Liver (tissue), 9 donors: ENCODE data around the gene ABCC11. TPM values are rescaled to one million over a fixed set of nuclear protein-coding genes. Genes with fewer than 3 reads are reported as not detected.

Source experiments
- DNase-seq: peaks from one replicate; pipeline ENCODE4 v3.0.0-alpha.2; 2017; ENCODE audit warnings: low spot score
- H3K27ac ChIP-seq, 2 donors: one replicate each; pipeline ENCODE4 v1.7.0; 2013; ENCODE audit warnings: inconsistent platforms in 2 of 2, low read length in 2 of 2, control low read depth in 1 of 2, low read depth in 1 of 2, mild to moderate bottlenecking in 1 of 2
- H3K27me3 ChIP-seq, 4 donors: one replicate each; pipeline versions ENCODE4 v1.6.1 to v1.7.0; 2013; ENCODE audit warnings: low read length in 3 of 4, inconsistent platforms in 1 of 4, mild to moderate bottlenecking in 1 of 4, moderate library complexity in 1 of 4; ENCODE audit not compliant: control insufficient read depth in 4 of 4, insufficient read depth in 4 of 4
- H3K36me3 ChIP-seq, 4 donors: one replicate each; pipeline versions ENCODE4 v1.6.1 to v1.7.0; 2013; ENCODE audit warnings: low read length in 3 of 4, mild to moderate bottlenecking in 3 of 4, low read depth in 1 of 4, moderate library complexity in 1 of 4; ENCODE audit not compliant: control insufficient read depth in 4 of 4, insufficient read depth in 3 of 4
- H3K4me1 ChIP-seq, 4 donors: one replicate each; pipeline versions ENCODE4 v1.6.1 to v1.7.0; 2013; ENCODE audit warnings: low read length in 3 of 4, mild to moderate bottlenecking in 3 of 4, moderate library complexity in 1 of 4; ENCODE audit not compliant: control insufficient read depth in 4 of 4, insufficient read depth in 4 of 4
- H3K4me3 ChIP-seq, 3 donors: one replicate each; pipeline versions ENCODE4 v1.6.1 to v1.7.0; 2013; ENCODE audit warnings: low read length in 3 of 3, control low read depth in 1 of 3, low read depth in 1 of 3, mild to moderate bottlenecking in 1 of 3
- H3K9ac ChIP-seq, 2 donors: one replicate each; pipeline ENCODE4 v1.7.0; 2013; ENCODE audit warnings: low read length in 2 of 2, mild to moderate bottlenecking in 2 of 2, moderate library complexity in 2 of 2, control low read depth in 1 of 2, low read depth in 1 of 2
- H3K9me3 ChIP-seq, 4 donors: one replicate each; pipeline versions ENCODE4 v1.6.1 to v1.7.0; 2013; ENCODE audit warnings: low read length in 3 of 4; ENCODE audit not compliant: control insufficient read depth in 4 of 4
- EGR1 ChIP-seq, 2 donors: IDR thresholded peaks; 2 replicates each; pipeline ENCODE4 v1.6.1; 2016 to 2018; ENCODE audit warnings: antibody characterized with exemption in 2 of 2, low read depth in 2 of 2
- FOXA1 ChIP-seq: IDR thresholded peaks from 2 replicates; pipeline ENCODE4 v1.6.1; 2016; ENCODE audit warnings: antibody characterized with exemption
- FOXA2 ChIP-seq: IDR thresholded peaks from 2 replicates; pipeline ENCODE4 v1.6.1; 2016; ENCODE audit warnings: antibody characterized with exemption
- GABPA ChIP-seq, 2 donors: IDR thresholded peaks in 1 of 2; conservative IDR thresholded peaks in 1 of 2; 2 replicates each; pipeline ENCODE4 v1.6.1; 2016; ENCODE audit warnings: antibody characterized with exemption in 2 of 2, mild to moderate bottlenecking in 1 of 2, moderate library complexity in 1 of 2
- HNF4A ChIP-seq, 2 donors: conservative IDR thresholded peaks; 2 replicates each; pipeline ENCODE4 v1.6.1; 2016; ENCODE audit warnings: antibody characterized with exemption in 2 of 2, mild to moderate bottlenecking in 2 of 2
- HNF4G ChIP-seq: IDR thresholded peaks from 2 replicates; pipeline ENCODE4 v1.6.1; 2016; ENCODE audit warnings: antibody characterized with exemption
- JUND ChIP-seq, 2 donors: IDR thresholded peaks; 2 replicates each; pipeline ENCODE4 v1.6.1; 2016; ENCODE audit warnings: antibody characterized with exemption in 2 of 2
- NR2F2 ChIP-seq: IDR thresholded peaks from 2 replicates; pipeline ENCODE4 v1.6.1; 2016; ENCODE audit warnings: antibody characterized with exemption
- RAD21 ChIP-seq, 2 donors: IDR thresholded peaks; 2 replicates each; pipeline ENCODE4 v1.6.1; 2016; ENCODE audit warnings: antibody characterized with exemption in 2 of 2, mild to moderate bottlenecking in 2 of 2
- RXRA ChIP-seq, 2 donors: IDR thresholded peaks; 2 replicates each; pipeline ENCODE4 v1.6.1; 2017 to 2018; ENCODE audit warnings: antibody characterized with exemption in 2 of 2, mild to moderate bottlenecking in 1 of 2
- SP1 ChIP-seq: IDR thresholded peaks from 2 replicates; pipeline ENCODE4 v1.6.1; 2018; ENCODE audit warnings: antibody characterized with exemption, mild to moderate bottlenecking
- TAF1 ChIP-seq: conservative IDR thresholded peaks from 2 replicates; pipeline ENCODE4 v1.6.1; 2016; ENCODE audit warnings: antibody characterized with exemption, mild to moderate bottlenecking
- YY1 ChIP-seq: IDR thresholded peaks from 2 replicates; pipeline ENCODE4 v1.6.1; 2016; ENCODE audit warnings: antibody characterized with exemption, mild to moderate bottlenecking
- WGBS: extraction: QIAGEN DNeasy Blood & Tissue Kit; methylation state at CpG from one replicate; pipeline ENCODE4 v1.1.7; 2013; 5-methylcytosine and 5-hydroxymethylcytosine counted together
- polyA plus RNA-seq, 2 donors: library from polyadenylated mRNA; stranded (reverse) in 1 of 2; unstranded in 1 of 2; fragments of 200-250 nt in 1 of 2; fragments of >200 nt in 1 of 2; fragmentation: Nextera tagmentation in 1 of 2; extraction: Ambion mirVana in 1 of 2; gene quantifications; one replicate each; pipeline versions ENCODE4 v1.2.1 to v1.2.3, GENCODE V29; 2013 to 2015
- total RNA-seq, 2 donors: library from RNA; depleted of rRNA; stranded (reverse); fragments of >200 nt; gene quantifications; one replicate each; pipeline ENCODE4 v1.2.3, GENCODE V29; 2014
- TF ChIP-seq, protein P1 (sequence below): IDR thresholded peaks from 2 replicates; pipeline ENCODE4 v1.6.1; 2016; ENCODE audit warnings: antibody characterized with exemption
- TF ChIP-seq, protein P2 (sequence below): IDR thresholded peaks from 2 replicates; pipeline ENCODE4 v1.6.1; 2016; ENCODE audit warnings: antibody characterized with exemption, mild to moderate bottlenecking
- TF ChIP-seq, protein P3 (sequence below): fragments of 150-350 bp; IDR thresholded peaks from 2 replicates; pipeline ENCODE4 v1.5.1; 2017; ENCODE audit warnings: improper control_type of control experiment, low read depth, low read length; ENCODE audit not compliant: missing input control
- TF ChIP-seq, protein P4 (sequence below): IDR thresholded peaks from 2 replicates; pipeline ENCODE4 v1.6.1; 2016; ENCODE audit warnings: antibody characterized with exemption
- donor health status: healthy.
- donor health status: healthy.
- donor health status: healthy.
- donor health status: healthy.
- donor health status: healthy.

The ABCC11 gene
- total and polyA plus RNA-seq, 4 donors = 1.4 to 22.3 (median 2.7) TPM

DNA sequence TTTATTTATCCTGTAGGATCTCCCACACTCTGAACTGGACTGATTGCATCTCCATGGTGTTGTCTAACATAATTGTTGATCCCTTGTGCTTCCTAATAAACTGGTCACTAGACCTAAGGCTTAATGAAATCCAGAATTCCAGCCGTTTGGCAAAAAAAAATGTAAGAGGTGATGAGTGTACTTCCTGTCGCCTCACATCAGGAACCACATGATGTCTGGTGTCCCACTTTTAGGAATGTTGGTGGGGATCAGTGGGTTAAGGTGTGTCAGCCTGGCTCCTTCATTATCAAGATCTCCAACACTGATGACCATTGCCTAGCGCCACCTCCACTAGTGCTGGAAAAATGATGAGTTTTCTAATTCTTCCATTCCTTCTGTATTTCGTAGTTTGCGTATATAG lies 21.9 kb downstream of the ABCC11 start:
- Histone ChIP-seq H3K9ac (no peak overlapping the region), H3K4me1 (peaks cover 0 to 8% (median 5%) of the 10 kb centered on the region in 4 donors), H3K27me3 (no peaks in the 10 kb centered on the region), H3K4me3 (no peak overlapping the region), H3K27ac (no peak overlapping the region), H3K36me3 (no peaks in the 10 kb centered on the region), H3K9me3 (no peaks in the 10 kb centered on the region)
- no peak for DNase-seq
- TF ChIP-seq JUND (IDR thresholded peaks at IDR 0.05) = no peak
- no peak for TF ChIP-seq FOXA1
- TF ChIP-seq, protein P1, sequence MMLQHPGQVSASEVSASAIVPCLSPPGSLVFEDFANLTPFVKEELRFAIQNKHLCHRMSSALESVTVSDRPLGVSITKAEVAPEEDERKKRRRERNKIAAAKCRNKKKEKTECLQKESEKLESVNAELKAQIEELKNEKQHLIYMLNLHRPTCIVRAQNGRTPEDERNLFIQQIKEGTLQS = no peak
- 90% methylated on average over 5 of the region's 5 CpGs for WGBS

DNA sequence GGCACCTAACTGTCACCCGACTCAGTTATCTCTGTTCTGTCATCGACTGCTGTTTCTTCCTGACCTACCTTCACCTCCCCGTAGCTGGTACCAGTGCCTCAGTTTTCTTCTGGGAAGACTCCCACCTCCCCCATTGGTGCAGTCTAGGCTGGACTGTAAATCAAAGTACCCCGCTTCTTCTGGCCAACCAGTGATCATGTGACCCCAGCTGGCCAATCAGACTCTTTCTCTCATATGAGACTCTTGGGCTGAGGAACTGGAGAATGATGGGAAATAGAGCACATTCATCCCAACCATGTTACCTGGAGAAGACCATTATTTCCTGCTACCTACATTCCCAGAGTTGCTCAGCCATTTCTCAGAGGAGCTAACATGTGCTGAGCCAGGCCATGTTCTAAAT lies 23.8 kb downstream of the ABCC11 start:
- H3K9ac ChIP-seq = no peak overlapping the region
- H3K4me1 ChIP-seq = no peaks in the 10 kb centered on the region
- 94% methylated on average over 4 of the region's 4 CpGs for WGBS
- no peaks in the 10 kb centered on the region for H3K36me3 ChIP-seq
- no peak overlapping the region for H3K4me3 ChIP-seq
- H3K27me3 ChIP-seq = no peaks in the 10 kb centered on the region
- TF ChIP-seq EGR1 (IDR thresholded peaks at IDR 0.05; ENCODE audit: low read depth in 2 of 2) (no peak), GABPA (IDR thresholded peaks at IDR 0.05 in 1 of 2, conservative IDR thresholded peaks at IDR 0.05 in 1 of 2) (no peak)
- H3K9me3 ChIP-seq = no peaks in the 10 kb centered on the region
- no peak overlapping the region for H3K27ac ChIP-seq
- DNase-seq = no peak

DNA sequence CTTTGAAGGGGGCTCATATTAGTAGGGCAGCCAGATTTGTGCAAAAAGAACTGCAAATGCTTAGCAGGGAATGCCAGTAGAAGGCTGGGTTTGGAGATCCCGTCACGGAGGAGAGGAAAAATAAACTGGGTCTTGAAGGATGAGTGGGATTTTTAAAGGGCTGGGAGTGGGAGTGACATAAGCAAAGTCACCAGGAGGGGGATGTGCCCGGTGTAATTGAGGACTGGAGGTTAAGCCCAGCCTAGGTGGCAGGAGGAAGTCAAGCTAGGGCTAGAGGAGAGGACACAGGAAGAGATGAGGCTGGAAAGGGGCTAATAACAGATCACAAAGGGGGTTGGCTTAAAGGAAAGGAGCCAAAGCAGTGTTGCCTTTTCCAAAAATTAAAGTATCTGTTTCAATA lies 26.4 kb downstream of the ABCC11 start:
- H3K9ac ChIP-seq = no peak overlapping the region
- no peaks in the 10 kb centered on the region for H3K9me3 ChIP-seq
- H3K27me3 ChIP-seq = no peaks in the 10 kb centered on the region
- no peaks in the 10 kb centered on the region for H3K36me3 ChIP-seq
- 88% methylated on average over 3 of the region's 3 CpGs for WGBS
- TF ChIP-seq FOXA2 (no peak), EGR1 (IDR thresholded peaks at IDR 0.05; ENCODE audit: low read depth in 2 of 2) (no peak), TAF1 (no peak), FOXA1 (no peak), RXRA (IDR thresholded peaks at IDR 0.05) (no peak), NR2F2 (no peak), JUND (IDR thresholded peaks at IDR 0.05) (no peak), SP1 (no peak), RAD21 (IDR thresholded peaks at IDR 0.05) (no peak), GABPA (IDR thresholded peaks at IDR 0.05 in 1 of 2, conservative IDR thresholded peaks at IDR 0.05 in 1 of 2) (no peak), HNF4A (conservative IDR thresholded peaks at IDR 0.05) (no peak), HNF4G (no peak), YY1 (no peak)
- TF ChIP-seq, protein P2, sequence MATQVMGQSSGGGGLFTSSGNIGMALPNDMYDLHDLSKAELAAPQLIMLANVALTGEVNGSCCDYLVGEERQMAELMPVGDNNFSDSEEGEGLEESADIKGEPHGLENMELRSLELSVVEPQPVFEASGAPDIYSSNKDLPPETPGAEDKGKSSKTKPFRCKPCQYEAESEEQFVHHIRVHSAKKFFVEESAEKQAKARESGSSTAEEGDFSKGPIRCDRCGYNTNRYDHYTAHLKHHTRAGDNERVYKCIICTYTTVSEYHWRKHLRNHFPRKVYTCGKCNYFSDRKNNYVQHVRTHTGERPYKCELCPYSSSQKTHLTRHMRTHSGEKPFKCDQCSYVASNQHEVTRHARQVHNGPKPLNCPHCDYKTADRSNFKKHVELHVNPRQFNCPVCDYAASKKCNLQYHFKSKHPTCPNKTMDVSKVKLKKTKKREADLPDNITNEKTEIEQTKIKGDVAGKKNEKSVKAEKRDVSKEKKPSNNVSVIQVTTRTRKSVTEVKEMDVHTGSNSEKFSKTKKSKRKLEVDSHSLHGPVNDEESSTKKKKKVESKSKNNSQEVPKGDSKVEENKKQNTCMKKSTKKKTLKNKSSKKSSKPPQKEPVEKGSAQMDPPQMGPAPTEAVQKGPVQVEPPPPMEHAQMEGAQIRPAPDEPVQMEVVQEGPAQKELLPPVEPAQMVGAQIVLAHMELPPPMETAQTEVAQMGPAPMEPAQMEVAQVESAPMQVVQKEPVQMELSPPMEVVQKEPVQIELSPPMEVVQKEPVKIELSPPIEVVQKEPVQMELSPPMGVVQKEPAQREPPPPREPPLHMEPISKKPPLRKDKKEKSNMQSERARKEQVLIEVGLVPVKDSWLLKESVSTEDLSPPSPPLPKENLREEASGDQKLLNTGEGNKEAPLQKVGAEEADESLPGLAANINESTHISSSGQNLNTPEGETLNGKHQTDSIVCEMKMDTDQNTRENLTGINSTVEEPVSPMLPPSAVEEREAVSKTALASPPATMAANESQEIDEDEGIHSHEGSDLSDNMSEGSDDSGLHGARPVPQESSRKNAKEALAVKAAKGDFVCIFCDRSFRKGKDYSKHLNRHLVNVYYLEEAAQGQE = no peak
- TF ChIP-seq, protein P1 = no peak
- TF ChIP-seq, protein P3, sequence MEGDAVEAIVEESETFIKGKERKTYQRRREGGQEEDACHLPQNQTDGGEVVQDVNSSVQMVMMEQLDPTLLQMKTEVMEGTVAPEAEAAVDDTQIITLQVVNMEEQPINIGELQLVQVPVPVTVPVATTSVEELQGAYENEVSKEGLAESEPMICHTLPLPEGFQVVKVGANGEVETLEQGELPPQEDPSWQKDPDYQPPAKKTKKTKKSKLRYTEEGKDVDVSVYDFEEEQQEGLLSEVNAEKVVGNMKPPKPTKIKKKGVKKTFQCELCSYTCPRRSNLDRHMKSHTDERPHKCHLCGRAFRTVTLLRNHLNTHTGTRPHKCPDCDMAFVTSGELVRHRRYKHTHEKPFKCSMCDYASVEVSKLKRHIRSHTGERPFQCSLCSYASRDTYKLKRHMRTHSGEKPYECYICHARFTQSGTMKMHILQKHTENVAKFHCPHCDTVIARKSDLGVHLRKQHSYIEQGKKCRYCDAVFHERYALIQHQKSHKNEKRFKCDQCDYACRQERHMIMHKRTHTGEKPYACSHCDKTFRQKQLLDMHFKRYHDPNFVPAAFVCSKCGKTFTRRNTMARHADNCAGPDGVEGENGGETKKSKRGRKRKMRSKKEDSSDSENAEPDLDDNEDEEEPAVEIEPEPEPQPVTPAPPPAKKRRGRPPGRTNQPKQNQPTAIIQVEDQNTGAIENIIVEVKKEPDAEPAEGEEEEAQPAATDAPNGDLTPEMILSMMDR = no peak
- TF ChIP-seq, protein P4, sequence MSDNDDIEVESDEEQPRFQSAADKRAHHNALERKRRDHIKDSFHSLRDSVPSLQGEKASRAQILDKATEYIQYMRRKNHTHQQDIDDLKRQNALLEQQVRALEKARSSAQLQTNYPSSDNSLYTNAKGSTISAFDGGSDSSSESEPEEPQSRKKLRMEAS = no peak
- H3K4me3 ChIP-seq = no peak overlapping the region
- DNase-seq = no peak
- no peaks in the 10 kb centered on the region for H3K4me1 ChIP-seq
- no peak overlapping the region for H3K27ac ChIP-seq
